Activated naive CD4-positive, alpha-beta T cell treated with Interleukin-2 at 50 U/mL for 16 hours (primary cell): ENCODE results near the gene ERGIC1.

Experiments used
- DNase-seq: peaks from one replicate; pipeline ENCODE4 v3.0.0-alpha.2; 2020

ERGIC1 gene

DNA sequence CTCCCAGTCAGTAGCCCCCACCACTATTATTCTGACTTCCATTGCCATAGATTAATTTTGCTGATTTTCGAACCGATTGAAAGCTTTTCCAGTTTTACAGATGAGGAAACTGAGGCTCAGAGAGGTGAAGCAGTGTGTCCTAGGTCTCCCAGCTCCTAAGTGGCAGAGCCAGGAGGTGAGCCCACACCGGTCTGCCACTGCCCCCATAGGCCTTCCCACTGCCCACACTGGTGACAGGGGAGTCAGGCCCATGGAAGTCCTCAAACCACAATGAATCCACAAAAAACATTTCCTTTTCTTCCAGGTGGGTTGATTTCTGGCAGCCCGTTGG is 70.2 kb downstream of the ERGIC1 start:
- no peak for DNase-seq

DNA sequence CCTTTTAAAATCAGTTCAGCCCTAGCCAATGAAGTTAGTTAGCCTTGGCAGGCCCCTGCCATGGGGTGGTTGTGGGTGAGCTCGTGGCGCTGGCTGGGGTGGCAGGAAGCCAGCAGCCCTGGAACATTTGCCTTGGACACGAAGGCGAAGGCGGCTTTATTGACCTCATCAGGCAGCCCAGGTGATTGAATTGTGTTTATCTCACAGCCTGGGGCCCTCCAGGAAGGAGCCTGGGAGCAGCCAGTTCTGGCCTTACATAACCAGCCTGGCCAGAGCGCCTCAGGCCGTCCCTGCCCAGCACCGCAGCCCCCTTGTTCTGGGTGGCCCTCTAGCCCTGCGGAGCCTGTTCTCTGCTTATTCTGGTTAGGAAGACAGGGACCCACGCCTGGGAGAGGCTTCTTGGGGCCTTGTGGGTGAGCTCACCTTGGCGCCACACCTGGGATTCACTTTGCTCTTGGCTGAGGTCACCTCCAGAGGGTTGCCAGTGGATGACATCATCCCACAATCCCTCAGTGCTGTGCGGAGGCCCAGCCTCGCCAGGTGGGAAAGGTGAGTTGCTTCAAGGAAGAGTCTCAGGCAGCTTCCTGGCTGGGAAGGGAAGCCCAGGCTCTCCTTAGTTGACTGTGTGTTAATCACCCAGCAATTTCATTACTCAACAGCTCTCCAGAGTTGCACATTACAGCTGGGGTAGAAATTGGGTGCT is 70.7 kb downstream of the ERGIC1 start:
- DNase-seq: no peak

DNA sequence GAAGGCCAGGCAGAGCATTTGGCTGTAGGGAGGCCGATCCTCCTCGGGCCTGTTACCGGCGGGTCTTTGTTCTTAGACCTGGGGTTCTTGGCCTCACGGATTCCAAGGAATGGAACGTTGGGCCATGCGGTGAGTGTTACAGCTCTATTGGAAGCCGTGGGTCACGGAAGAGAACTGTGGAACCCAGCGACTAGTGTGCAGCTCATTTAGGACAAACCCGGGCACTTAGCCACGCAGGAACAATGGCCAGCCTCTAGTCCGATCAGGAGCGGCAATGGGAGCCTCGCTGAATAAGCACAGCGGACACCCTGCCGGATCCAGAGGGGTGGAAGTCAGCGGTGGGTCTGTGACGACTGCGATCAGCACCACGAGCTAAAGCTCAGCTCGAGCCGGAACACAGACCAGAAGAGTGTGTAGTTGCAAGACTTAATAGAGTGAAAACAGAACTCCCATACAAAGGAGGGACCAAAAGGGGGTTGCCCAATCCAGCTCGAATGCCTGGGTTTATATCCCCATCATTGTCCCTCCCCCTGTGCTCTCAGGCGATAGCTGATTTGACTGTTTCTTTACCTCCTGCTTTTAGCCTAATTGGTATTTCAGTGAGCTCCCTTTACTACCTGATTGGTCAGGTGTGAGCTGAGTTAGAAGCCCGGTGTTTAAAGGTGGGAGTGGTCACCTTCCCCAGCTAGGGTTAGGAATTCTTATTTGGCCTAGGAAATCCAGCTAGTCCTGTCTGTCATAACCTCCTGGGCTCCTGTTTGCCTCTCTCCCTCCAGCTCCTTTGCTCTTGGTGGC is 71.5 kb downstream of the ERGIC1 start:
- no peak for DNase-seq

GRCh38 chr5:172906436-172906835 is 72.4 kb downstream of the ERGIC1 start:
- DNase-seq: no peak

DNA sequence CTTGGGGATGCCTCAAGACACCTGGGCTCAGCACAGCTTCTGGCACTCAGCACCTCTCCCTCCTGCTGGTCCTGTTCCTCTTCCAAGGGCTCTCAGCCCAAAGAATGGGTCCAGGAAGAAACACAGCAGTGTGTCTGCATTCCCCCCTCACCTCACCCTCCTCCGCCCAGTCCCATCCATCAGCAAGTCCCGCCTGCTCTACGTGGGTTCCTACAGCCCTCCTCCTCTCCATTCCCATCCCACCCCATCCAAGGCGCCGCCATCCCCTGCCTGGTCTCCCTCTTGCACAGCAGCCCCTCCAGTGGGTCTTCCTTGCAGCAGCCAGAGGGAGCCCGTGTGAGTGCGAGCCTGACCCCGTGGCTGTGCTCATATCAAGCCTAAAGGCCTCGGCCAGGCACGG is 72.8 kb downstream of the ERGIC1 start:
- DNase-seq: no peak

DNA sequence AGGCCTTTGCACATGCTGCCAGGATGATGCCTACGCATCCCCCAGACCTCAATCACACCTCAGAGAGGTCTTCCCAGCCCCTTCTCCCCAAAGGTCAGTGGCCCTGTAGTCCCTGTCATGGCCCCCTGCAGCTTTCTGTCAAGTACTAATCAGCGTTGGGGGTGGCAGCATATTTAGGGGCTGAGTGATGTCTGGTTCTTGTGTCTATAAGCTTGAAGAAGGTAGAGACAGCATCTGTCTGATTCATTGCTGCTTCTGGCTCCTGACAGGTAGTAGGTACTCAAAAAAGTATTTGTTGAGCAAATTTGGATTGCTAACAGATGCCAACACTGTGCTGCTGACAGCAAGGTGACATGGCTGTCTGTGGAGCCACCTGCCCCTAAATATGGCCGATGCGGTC is 73.6 kb downstream of the ERGIC1 start:
- no peak for DNase-seq

GRCh38 chr5:172908662-172909061 is 74.6 kb downstream of the ERGIC1 start:
- DNase-seq: no peak

- DNase-seq: no peak
Observed at GRCh38 chr5:172909931-172910502, 76.0 kb downstream of the ERGIC1 start.

DNA sequence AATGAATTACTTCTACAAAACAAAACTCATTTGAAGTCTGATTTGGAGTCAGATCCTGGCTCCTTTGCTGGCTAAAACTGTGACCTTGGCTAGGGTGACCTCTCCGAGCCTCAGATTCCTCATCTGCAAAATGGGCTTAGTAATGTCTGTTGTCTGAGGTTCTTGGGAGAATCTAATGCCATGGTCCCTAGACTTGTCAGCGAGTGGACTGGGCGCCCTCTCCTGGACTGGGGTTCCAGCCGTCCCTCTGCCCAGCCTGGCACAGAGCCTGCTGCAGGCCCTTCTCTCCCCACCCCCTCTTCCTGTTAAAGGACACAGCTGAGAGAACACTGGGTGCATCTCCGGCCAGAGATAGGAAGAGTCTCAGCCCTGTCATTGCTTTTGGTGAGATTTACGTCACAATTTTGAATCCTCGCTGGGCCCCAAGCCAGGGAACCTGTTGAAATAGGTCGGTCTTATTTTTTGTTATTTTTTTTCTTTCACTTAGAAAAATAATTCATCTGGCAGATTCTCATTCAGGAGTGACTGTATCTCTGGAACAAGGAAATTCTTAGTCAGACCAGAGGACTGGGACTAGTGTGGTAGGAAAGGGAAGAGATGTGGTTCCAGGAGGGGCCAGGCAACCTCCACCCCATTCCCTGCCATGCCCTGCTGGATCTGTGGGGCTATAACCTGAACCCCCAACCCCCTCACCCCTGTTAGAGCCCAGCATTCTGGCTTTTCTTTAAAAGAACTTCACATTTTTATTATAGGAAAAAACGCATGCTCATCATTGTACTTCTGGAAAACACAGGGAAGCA is 77.0 kb downstream of the ERGIC1 start:
- peak; percentile 16 for DNase-seq

- no peak for DNase-seq
Observed at GRCh38 chr5:172911628-172911880, 77.5 kb downstream of the ERGIC1 start.

DNA sequence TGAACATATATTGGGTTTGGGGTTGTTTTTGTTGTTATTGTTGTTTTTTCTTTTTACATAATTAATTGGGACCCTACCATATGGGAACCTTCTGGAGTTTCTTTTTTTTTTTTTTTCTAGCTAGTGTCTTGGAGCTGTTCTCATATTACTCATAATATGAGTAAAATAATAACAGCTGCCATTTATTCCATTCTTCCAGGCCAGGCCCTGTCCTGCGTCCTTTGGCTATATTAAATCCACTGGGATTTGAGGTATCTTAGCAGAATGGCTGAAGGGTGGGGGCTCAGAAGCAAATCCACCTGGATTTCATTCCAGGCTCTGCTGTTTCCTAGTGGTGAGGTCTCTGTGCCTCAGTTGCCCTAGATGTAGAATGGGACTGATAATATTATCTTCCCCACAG is 77.9 kb downstream of the ERGIC1 start:
- DNase-seq: no peak

- DNase-seq: no peak
Observed at GRCh38 chr5:172913117-172913850, 79.2 kb downstream of the ERGIC1 start.

DNA sequence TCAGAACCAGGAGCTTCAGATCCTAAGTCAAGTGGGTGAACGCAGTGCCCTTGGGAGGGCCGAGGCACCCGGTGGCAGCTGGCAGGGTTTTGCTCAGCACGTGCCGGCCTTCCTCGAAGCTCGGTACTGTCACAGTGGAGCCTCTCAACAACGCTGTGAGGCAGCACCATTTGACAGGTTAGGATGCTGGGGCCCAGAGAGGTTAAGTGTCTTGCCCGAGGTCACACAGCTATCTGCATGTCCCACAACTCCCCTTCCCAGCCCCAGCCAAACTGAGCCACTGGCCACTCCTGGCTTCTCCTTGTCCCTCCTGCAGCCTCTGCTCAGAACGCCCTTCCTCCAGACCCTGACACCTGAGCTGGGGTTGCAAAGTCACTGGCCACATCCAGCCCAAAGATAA is 81.5 kb downstream of the ERGIC1 start:
- DNase-seq: no peak

- DNase-seq: no peak
Observed at GRCh38 chr5:172918421-172919371, 84.6 kb downstream of the ERGIC1 start.

DNA sequence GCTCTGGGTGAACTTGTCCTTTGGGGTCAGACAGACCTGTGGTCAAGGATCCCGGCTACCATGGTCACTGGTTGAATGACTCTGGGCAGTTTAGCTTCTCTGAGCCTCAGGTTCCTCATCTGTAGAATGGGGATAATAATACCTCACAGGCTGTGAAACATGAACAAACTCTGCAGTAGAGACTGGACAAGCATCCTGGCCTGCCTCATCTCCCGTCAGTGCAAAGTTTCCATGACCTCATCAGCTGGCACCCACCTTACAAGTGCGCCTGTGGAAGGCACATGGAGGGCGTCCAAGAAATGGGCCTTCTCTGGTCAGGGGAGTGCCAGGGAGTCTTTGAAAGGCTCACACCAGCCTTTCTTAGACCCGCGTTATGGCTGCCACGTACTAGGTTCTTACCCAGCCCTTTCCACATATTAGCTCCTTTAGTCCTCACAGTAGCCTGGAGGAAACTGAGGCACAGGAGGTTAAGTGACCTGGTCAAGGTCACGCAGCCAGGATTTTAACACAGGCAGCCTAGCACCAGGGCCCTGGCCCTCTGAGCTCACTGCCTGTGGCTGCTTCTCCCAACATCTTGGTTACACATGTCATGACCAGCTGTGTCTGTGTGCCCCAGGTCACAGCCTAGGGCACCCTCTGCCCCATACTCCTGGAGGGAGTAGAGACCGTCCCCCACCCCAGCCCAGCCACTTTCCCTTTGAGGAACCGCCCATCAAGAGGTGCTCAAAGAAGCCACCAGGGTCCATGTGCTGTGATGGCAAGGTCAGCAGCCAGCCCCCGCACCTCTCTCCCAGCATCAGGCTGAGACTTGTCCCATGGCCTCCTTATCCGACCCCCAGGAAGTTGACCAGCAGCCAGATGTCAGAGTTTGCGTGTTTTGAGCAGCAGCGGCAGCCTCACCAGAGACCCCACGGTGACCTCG is 85.7 kb downstream of the ERGIC1 start:
- DNase-seq: no peak

GRCh38 chr5:172920447-172920849 is 86.4 kb downstream of the ERGIC1 start:
- no peak for DNase-seq

- no peak for DNase-seq
Observed at GRCh38 chr5:172920995-172921394, 86.9 kb downstream of the ERGIC1 start.

DNA sequence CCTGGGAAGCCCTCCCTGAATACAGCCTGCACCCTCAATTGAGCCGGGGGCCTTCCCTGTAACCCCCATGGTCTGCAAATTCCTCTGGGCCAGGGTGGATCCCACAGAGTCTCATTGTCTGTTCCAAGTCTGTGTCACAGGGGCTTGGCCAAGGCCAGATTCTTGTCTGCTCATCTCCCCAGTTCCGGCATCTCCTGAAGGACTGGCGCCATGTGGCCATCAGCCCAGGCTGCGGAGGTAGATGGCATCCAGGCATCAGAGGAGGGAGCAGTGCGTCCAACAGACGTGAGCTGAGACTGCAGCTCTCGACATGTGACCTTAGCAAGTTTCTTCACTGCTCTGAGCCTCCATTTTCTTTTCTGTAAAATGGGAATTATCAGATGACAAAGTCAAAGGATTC is 87.9 kb downstream of the ERGIC1 start:
- DNase-seq: no peak

GRCh38 chr5:172923539-172923938 is 89.5 kb downstream of the ERGIC1 start:
- no peak for DNase-seq

- no peak for DNase-seq
Observed at GRCh38 chr5:172925336-172925948, 91.4 kb downstream of the ERGIC1 start.
